Astrocyte of the hippocampus (primary cell): ENCODE data around the gene CACNA1H.
"Not testable (repeated sequence)": the region's sequence is repeated elsewhere in the genome, so short reads cannot be mapped to it uniquely, and the experiment has no call there.

Experiments used
- DNase-seq: peaks from one replicate; pipeline ENCODE4 v3.0.0; 2011; ENCODE audit warnings: low read depth, low spot score

The CACNA1H gene

DNA sequence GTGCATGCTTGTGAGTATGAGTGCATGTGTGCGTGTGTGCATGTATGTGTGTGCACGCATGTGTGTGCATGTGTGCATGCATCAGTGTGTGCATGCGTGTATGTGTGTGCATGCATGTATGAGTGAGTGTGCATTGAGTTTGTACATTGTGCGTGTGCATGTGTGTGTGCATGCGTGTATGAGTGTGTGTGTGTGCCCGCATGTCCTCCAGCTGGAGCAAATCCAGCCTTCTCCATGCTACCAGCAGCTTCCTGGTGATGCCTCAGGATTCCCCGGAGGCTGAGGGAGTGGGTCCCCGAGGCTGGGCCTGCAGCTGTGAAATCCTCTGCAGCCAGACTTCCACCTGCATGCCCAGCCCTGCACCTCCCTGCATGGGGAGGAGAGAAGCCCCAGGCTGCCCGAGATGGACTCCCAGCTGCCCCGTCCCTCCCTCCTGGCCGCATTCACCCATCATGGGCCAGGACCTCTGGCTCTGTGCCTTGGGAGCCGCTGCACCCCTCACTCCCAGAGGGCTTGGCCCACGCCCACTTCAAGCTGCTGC, 112.3 kb downstream of the CACNA1H start:
- no peak for DNase-seq

- DNase-seq, result no peak
These were observed 112.9 kb downstream of the CACNA1H start for GRCh38 chr16:1265826-1266225.

GRCh38 chr16:1269418-1269817, 116.5 kb downstream of the CACNA1H start:
- not testable (repeated sequence) for DNase-seq

- no peak for DNase-seq
These were observed 118.4 kb downstream of the CACNA1H start for GRCh38 chr16:1271380-1271723.
